GM12891 (cell line): Measurements from ENCODE around the gene TMPRSS2.

Source experiments
- POLR2A ChIP-seq: IDR thresholded peaks from 2 replicates; pipeline ENCODE4 v1.6.1; 2011; ENCODE audit warnings: low read depth, low read length, control low read depth
- POLR2AphosphoS5 ChIP-seq: IDR thresholded peaks from 2 replicates; pipeline ENCODE4 v1.6.1; 2011; ENCODE audit warnings: low read depth, low read length, control low read depth
- POU2F2 ChIP-seq: IDR thresholded peaks from 2 replicates; pipeline ENCODE4 v1.6.1; 2011; ENCODE audit warnings: low read depth, mild to moderate bottlenecking, control low read depth, low read length, moderate library complexity
- SPI1 ChIP-seq: IDR thresholded peaks from 2 replicates; pipeline ENCODE4 v1.6.1; 2011; ENCODE audit warnings: low read depth, low read length, control low read depth
- TAF1 ChIP-seq: IDR thresholded peaks from 2 replicates; pipeline ENCODE4 v1.6.1; 2011; ENCODE audit warnings: low read depth, low read length, control low read depth

DNA sequence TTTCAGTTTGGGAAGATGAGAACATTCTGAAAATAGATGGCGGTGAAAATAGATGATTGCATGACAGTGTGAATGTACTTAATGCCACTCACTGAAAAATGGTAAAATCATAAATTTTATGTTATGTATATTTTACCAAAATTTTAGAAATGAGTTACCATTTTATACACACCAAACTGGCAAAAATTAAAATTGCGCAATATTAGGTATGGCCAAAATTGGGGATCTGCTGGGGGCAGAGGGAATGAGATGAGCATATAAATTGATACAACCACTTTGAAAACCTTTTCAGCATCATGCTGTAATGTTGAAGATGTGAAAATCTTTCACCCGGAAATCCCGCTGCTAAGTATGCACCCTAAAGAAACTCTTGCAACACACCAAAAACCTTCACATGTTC lies 10.8 kb upstream of the TMPRSS2 start:
- no peak for TF ChIP-seq POLR2AphosphoS5
- TF ChIP-seq POLR2A = no peak
- no peak for TF ChIP-seq TAF1
- TF ChIP-seq POU2F2 = no peak
- no peak for TF ChIP-seq SPI1
